A549 treated with ZK216348 at 1 μM for 4 hours (cell line): ENCODE results near the gene RNASE7. TPM values are rescaled to one million over a fixed set of nuclear protein-coding genes. Genes with fewer than 3 reads are reported as not detected.

ENCODE experiments used
- total RNA-seq: library from RNA; stranded (reverse); fragments of 200-300 nt; extraction: Qiagen RNA extraction; gene quantifications from 5 replicates; pipeline ENCODE4 v1.2.3, GENCODE V29; 2022; ENCODE audit warnings: low read depth

RNASE7 gene, protein sequence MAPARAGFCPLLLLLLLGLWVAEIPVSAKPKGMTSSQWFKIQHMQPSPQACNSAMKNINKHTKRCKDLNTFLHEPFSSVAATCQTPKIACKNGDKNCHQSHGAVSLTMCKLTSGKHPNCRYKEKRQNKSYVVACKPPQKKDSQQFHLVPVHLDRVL
- total RNA-seq, result not detected in 5 replicates

GRCh38 chr14:21041676-21042433 lies at the start of gene RNASE7:
Gene RNASE7, plus strand, starts transcription at chr14:21042362. Its CDS starts 631 bp downstream, at chr14:21042993.

GRCh38 chr14:20998674-20999366 lies 43.3 kb upstream of the RNASE7 start, which contains the start of gene SLC39A2:
Gene SLC39A2, plus strand, starts transcription at chr14:20999293. Its CDS starts 154 bp downstream, at chr14:20999447.

GRCh38 chr14:21024585-21025370 lies 17.4 kb upstream of the RNASE7 start, which contains the start of gene NDRG2:
Gene NDRG2, minus strand, starts transcription at chr14:21025061. Its CDS starts 1,746 bp downstream, at chr14:21023315.

GRCh38 chr14:21029917-21030316 lies 12.2 kb upstream of the RNASE7 start, which contains the start of gene TPPP2:
Gene TPPP2, plus strand, starts transcription at chr14:21030217. Its CDS starts 365 bp downstream, at chr14:21030582.

GRCh38 chr14:21034707-21035106 lies 7.5 kb upstream of the RNASE7 start, which contains the start of gene RNASE13:
Gene RNASE13, minus strand, starts transcription at chr14:21034807. Its CDS starts 519 bp downstream, at chr14:21034288.

DNA sequence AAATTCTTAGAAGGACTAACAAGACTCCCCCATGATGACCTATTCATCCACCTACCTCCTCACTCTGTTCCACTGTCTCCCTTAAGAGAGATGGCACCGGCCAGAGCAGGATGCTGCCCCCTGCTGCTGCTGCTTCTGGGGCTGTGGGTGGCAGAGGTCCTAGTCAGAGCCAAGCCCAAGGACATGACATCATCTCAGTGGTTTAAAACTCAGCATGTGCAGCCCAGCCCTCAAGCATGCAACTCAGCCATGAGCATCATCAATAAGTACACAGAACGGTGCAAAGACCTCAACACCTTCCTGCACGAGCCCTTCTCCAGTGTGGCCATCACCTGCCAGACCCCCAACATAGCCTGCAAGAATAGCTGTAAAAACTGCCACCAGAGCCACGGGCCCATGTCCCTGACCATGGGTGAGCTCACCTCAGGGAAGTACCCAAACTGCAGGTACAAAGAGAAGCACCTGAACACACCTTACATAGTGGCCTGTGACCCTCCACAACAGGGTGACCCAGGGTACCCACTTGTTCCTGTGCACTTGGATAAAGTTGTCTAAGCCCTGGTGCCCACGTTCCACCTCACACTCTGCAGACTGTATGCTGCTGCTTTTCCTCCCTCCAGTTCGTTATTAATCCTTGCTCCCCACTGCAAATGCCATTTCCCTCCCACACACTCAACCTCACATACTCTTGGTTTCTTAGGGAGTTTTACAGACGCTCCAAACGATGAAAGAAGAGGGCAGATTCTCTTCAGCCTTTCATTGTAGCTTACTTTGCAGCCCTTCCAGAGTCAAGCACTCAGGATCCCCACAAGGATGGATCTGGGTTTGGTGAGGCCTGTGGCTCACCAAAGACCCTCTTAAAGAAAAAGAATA lies 15.9 kb downstream of the RNASE7 start, which contains the start of gene RNASE8:
Gene RNASE8, plus strand, starts transcription at position 20 of the 873 bp plus-strand sequence. Its CDS starts 71 bp downstream, at position 91.

GRCh38 chr14:21070083-21070609 lies 28.0 kb downstream of the RNASE7 start, which contains the start of gene ARHGEF40:
Gene ARHGEF40, plus strand, starts transcription at chr14:21070304. Its CDS starts 93 bp downstream, at chr14:21070397.

Other genes starting within 250 kb of the RNASE7 start
- 0.19 to 0.33 TPM (median 0.27 TPM) in 3 of 5 replicates, not detected in the others for gene RNASE1, start 239.5 kb upstream of the RNASE7 start, total RNA-seq
- gene RNASE3, start 151.0 kb upstream of the RNASE7 start, total RNA-seq, result not detected in 5 replicates
- not detected in 5 replicates for gene RNASE2, start 86.9 kb upstream of the RNASE7 start, total RNA-seq
- 71.9 to 81.0 TPM (median 73.6 TPM) in 5 replicates for gene METTL17, start 52.4 kb upstream of the RNASE7 start, total RNA-seq
- gene SLC39A2, start 43.1 kb upstream of the RNASE7 start, total RNA-seq, result not detected in 5 replicates
- 1.8 to 3.8 TPM (median 3.4 TPM) in 5 replicates for gene NDRG2, start 17.3 kb upstream of the RNASE7 start, total RNA-seq
- gene TPPP2, start 12.1 kb upstream of the RNASE7 start, total RNA-seq, result not detected in 5 replicates
- not detected in 5 replicates for gene RNASE13, start 7.6 kb upstream of the RNASE7 start, total RNA-seq
- not detected in 5 replicates for gene RNASE8, start 15.5 kb downstream of the RNASE7 start, total RNA-seq
- 6.5 to 13.7 TPM (median 10.8 TPM) in 5 replicates for gene ARHGEF40, start 27.9 kb downstream of the RNASE7 start, total RNA-seq
- 14.7 to 32.8 TPM (median 31.7 TPM) in 5 replicates for gene ZNF219, start 56.3 kb downstream of the RNASE7 start, total RNA-seq
- gene TMEM253, start 58.7 kb downstream of the RNASE7 start, total RNA-seq, result 0.29 to 1.3 TPM (median 0.84 TPM) in 5 replicates
- gene OR5AU1, start 113.7 kb downstream of the RNASE7 start, total RNA-seq, result not detected in 5 replicates
- gene HNRNPC, start 227.1 kb downstream of the RNASE7 start, total RNA-seq, result 768 to 1,101 TPM (median 847 TPM) in 5 replicates
- 0.16 to 0.74 TPM (median 0.37 TPM) in 4 of 5 replicates, not detected in the other for gene RPGRIP1, start 237.7 kb downstream of the RNASE7 start, total RNA-seq